GM21723 (cell line): Measurements from ENCODE around the gene CLSTN2.

Source experiments
- ATAC-seq: cut with Tn5 transposase; IDR thresholded peaks from one replicate; pipeline ENCODE4 v1.9.1; 2021; ENCODE audit warnings: mild to moderate bottlenecking, moderate library complexity; ENCODE audit not compliant: unreplicated experiment

CLSTN2 gene

DNA sequence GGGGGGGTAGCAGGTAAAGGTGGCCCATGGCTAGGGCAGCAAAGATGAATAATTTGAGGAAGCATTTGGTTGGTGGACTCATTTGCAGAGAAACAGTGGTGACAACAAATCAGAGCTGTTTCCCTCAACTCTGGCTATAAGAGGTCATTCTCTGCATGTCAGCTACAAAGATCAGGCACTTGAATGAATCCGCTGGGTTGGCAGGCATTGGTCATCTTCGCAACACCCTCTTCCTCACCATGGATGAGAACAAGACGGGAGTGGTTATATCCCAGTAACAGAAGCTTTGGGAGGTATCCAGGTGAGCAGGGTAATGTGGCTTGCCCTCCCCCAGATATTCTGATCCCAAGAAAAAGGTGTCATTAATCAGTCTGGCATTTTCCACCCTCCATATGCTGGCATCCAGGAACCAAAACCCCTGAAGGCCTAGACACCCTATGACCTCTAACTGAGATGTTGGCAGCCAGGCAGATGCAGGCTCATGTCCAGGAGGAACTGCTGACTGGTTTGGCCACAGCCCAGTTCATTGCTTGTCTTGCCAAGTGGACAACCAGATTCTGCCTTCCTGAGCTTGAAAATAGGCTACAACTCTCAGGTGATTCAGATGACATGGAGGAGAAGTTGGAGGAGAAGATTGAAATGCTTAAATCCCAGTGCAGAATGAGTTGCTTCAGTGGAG, 634.0 kb downstream of the CLSTN2 start:
- no peak for ATAC-seq

DNA sequence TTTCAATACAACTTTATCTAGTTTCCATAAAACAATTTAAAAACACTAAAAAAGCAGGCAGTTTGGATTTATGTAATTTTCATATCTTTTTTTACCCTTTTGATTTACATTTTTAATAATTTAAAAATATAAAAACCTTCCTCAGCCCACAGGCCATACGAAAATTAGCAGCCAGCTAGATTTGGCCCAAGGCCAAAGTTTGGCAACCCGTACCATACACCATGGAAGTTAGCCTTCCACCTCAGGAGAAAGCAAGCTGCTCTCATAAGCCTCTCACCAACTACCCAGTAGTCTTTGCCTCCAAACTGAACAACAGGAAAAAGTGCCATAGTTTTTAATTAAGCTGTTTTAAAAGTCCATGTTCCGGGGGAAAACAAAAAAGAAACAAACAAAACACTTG, 635.6 kb downstream of the CLSTN2 start:
- no peak for ATAC-seq

- ATAC-seq: no peak
Measured at GRCh38 chr3:140571836-140572235, 636.9 kb downstream of the CLSTN2 start.

GRCh38 chr3:140572334-140572733, 637.3 kb downstream of the CLSTN2 start:
- ATAC-seq: no peak

- ATAC-seq: no peak
Measured at GRCh38 chr3:140573011-140573410, 638.0 kb downstream of the CLSTN2 start.

DNA sequence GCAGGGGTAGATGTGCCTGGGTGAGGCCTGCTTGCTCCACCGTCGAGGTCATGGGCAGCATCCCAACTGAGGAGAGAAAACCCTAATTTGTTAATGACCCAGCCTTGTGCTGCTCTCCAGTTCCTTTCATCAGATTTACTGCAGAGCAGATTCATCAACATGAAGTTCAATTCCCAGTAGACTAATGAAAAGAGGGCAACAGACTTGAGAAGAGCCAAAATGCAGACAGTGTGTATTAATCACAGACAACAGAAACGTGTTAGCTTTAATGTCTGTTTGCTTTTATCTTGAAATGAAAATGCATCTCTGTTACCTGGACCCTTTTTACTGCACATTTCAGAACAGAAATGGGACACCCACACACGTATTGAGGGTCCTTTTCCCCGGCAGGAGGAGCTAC, 639.4 kb downstream of the CLSTN2 start:
- no peak for ATAC-seq

- ATAC-seq: no peak
Measured at GRCh38 chr3:140576449-140576848, 641.5 kb downstream of the CLSTN2 start.

DNA sequence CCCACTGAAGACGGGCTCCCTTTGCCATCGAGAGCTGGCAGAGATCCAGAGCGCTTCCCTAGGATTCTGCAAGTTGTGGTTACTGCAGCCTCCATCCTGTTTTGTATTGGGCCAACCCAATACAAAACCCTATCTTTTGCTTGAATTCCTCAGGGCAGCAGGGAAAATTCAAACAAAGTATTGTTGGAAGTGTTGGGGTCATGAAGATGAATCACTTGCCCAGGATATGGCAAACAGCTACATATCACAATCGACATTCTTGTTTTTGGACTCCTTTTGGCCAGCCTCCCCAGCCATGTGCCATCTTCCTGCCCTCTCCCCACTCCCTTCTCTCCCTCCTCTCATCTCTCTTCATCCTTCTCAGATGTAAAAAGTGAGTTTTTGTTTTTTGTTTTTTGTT, 642.9 kb downstream of the CLSTN2 start:
- no peak for ATAC-seq

DNA sequence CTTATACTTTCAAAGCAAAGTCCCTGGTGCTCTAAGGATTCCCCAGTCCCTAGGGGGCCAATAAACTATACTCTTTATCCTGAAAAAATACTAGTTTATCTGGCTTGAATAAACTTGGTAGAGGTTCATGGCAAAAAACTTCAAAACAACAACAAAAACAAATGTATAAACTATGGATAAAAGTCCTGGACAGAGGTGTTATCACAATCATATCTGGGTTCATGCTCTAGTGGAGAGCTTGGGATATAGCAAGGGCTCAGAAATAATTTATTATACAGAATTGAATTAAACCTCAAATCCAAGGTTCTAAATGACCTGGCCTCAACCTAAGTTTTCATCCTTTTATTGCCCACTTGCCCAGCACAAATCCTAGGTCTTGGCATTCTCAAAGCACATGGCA, 644.3 kb downstream of the CLSTN2 start:
- ATAC-seq: no peak

DNA sequence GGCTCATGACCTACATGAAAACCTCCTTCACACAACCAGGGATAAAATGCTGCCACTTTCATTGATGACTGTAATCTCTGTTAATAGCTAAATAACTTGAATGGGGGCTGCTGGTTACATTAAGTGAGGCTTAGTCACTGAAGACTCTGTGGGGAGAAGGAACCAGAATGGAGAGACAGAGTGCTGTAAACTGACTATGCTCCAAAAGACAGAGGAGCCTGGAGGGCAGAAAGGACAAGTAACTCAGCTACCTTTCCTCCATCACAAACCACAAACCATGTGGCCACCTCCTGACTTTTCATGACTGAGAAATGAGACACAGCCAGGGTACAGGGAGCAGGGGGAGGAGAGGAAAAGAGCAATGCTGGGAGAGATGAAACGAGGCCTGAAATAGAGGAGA, 645.8 kb downstream of the CLSTN2 start:
- ATAC-seq: no peak

- no peak for ATAC-seq
Measured at GRCh38 chr3:140584549-140584948, 649.6 kb downstream of the CLSTN2 start.

GRCh38 chr3:140585828-140586227, 650.8 kb downstream of the CLSTN2 start:
- ATAC-seq: no peak

GRCh38 chr3:140586311-140586710, 651.3 kb downstream of the CLSTN2 start:
- no peak for ATAC-seq

- ATAC-seq: no peak
Measured at GRCh38 chr3:140588558-140588957, 653.6 kb downstream of the CLSTN2 start.

- no peak for ATAC-seq
Measured at GRCh38 chr3:140593766-140594165, 658.8 kb downstream of the CLSTN2 start.

GRCh38 chr3:140595295-140595694, 660.3 kb downstream of the CLSTN2 start:
- no peak for ATAC-seq

DNA sequence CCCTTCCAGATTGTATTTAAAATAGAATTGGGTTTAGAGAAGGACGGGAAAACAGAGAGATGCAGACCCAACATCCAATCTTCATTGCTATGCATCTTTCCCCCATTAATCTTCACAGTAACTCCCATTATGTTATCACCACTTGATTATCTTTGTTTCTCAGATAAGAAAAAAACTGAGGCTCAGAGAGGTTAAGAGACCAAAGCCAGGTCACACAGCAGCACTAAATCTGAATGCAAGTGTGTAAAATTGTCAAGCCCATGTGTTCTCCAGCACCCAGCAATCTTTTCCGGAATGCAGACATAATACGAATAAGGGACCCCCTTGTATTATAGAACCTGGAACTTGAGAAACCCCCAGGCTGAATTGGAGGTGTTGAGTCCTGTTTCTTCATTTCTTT, 662.4 kb downstream of the CLSTN2 start:
- ATAC-seq: no peak

GRCh38 chr3:140597792-140598191, 662.8 kb downstream of the CLSTN2 start:
- no peak for ATAC-seq

- no peak for ATAC-seq
Measured at GRCh38 chr3:140599009-140599408, 664.0 kb downstream of the CLSTN2 start.

DNA sequence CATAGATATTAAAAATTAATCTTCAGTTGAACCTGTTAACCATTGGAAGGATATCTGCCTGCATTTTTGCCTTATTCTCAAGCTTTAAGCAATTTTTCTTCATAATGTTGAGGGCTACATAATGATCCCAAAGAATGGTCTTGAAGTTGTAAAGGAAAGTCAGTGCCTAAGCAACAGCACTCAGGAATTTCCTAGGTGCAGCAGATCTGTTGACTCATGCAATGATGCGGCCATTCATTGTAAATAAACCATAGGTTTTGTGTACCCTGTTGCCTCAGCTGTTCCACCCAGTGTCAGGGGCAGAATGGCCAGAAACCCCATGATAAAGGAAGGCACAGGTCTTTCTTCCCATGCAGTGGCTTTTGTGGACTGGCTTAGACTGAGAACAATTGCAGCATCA, 664.5 kb downstream of the CLSTN2 start:
- ATAC-seq: no peak

- ATAC-seq: no peak
Measured at GRCh38 chr3:140601881-140602280, 666.9 kb downstream of the CLSTN2 start.

DNA sequence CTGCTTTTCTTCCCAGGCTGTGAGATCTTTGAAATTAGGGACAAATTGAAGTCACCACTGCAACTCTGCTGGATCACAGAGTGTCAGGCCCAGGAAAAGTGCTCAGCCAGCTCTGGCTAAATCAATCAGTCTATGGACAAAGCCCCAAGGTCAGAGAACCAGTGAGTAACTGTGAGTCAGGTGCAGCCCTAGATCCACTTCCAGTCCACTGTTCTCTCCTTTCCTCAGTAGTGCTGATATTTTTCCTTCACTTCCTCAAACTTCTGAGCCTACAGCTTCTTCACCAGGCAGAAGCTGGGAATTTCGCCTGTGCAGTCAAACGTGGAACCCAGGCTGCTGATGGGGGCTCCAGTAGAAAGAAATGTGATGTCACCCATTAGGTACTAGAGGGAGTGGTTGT, 667.8 kb downstream of the CLSTN2 start:
- no peak for ATAC-seq

GRCh38 chr3:140603766-140604165, 668.8 kb downstream of the CLSTN2 start:
- ATAC-seq: no peak
